Stimulated activated CD4-positive, alpha-beta T cell treated with anti-CD3 and anti-CD28 coated beads, TNF-alpha, amount 100 ng/mL, for 1 hour (primary cell): Measurements from ENCODE around the gene MCOLN3.

Experiments used
- DNase-seq, 3 donors: peaks; one replicate each; pipeline ENCODE4 v3.0.0-alpha.2; 2020; ENCODE audit warnings: low read depth in 3 of 3, low spot score in 1 of 3

The MCOLN3 gene

GRCh38 chr1:85048296-85049064 lies at the start of gene MCOLN3:
Gene MCOLN3, minus strand, starts transcription at chr1:85048500. Its CDS starts 3,140 bp downstream, at chr1:85045360.
- DNase-seq: peak in 1 of 3 donors; percentile 17

- no peak for DNase-seq
Measured at GRCh38 chr1:85093644-85094043, 45.3 kb upstream of the MCOLN3 start.

GRCh38 chr1:85091671-85092280 lies 43.5 kb upstream of the MCOLN3 start:
- no peak for DNase-seq

DNA sequence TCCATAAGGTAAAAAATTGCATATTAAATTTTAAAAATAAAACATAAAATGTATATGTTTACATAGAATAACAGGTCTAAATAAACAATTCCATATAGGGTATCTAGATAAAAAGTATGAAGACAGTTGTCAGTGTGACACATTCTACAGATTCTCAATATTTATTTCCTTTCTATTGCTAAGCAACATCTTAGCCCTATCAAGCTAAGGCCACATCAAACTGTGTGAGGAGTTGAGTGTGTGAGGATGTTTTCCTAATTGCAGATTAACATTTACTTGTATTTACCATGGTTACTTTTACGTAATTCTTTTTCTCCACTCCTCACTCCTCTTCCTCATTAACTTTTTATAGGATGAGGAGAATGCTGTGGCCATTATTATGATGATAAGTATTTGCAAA lies 41.9 kb upstream of the MCOLN3 start:
- DNase-seq: no peak

GRCh38 chr1:85089203-85089602 lies 40.9 kb upstream of the MCOLN3 start:
- DNase-seq: no peak

- DNase-seq: no peak
Measured at GRCh38 chr1:85088408-85088784, 40.1 kb upstream of the MCOLN3 start.

- DNase-seq: no peak
Measured at GRCh38 chr1:85087659-85088407, 39.5 kb upstream of the MCOLN3 start.

- DNase-seq: no peak
Measured at GRCh38 chr1:85085417-85085816, 37.1 kb upstream of the MCOLN3 start.

DNA sequence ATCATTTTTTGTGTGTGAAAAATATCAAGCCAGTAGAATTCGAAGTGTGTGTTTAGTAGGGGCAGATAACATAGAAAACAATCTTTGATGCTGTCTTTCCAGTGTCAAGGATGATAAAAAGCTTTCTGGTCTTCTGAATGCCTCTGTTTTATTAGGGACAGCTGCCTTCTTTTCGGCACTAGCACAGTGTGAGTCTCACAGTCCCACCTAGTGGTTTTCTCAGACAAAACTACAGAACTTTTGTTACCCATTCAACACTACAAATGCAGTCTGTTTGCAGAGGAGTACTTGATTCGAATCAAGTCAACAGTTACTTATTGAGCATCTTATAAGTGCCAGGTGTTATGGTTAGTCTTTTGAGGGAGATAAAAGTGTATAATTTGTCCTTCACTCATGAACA lies 30.6 kb upstream of the MCOLN3 start:
- DNase-seq: no peak

- DNase-seq: no peak
Measured at GRCh38 chr1:85074365-85074964, 26.2 kb upstream of the MCOLN3 start.

- no peak for DNase-seq
Measured at GRCh38 chr1:85070972-85071492, 22.7 kb upstream of the MCOLN3 start.

DNA sequence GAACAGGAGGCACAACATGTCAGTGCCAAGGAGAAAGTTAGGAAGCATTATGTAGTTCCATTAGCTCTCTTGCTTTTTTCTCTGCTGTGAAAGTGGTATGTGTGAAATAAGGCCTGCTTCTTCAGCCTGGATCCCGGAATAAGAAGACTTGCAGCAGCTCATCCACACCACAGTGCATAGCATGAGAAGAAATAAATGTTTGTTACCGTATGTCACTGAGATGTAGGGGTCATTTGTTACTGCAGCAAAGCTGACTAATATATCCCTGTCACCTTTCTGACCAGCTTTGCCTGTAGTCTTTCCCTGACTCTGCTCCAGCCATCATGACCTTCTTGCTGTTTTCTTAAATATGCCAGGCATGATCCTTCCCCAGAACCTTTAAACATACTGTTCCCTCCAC lies 20.5 kb upstream of the MCOLN3 start:
- DNase-seq: no peak

DNA sequence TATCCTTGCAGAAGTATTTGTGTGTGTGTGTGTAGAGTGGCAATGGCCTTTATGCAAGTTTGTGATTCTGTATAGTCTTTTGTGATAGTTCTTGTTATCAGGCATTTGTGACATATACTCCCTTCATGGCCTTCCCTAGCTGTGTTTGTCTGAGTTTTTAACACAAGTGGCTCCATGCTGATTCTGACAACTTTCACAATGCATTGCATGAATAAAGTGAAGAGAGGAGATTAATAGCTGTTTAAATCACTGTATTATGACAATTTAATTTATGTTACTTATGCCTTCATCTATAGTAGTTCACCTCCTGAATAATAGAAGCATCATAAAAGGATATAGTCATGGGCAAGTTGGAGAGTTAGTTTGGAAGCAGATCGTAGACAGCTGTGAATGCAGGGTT lies 17.2 kb upstream of the MCOLN3 start:
- no peak for DNase-seq

DNA sequence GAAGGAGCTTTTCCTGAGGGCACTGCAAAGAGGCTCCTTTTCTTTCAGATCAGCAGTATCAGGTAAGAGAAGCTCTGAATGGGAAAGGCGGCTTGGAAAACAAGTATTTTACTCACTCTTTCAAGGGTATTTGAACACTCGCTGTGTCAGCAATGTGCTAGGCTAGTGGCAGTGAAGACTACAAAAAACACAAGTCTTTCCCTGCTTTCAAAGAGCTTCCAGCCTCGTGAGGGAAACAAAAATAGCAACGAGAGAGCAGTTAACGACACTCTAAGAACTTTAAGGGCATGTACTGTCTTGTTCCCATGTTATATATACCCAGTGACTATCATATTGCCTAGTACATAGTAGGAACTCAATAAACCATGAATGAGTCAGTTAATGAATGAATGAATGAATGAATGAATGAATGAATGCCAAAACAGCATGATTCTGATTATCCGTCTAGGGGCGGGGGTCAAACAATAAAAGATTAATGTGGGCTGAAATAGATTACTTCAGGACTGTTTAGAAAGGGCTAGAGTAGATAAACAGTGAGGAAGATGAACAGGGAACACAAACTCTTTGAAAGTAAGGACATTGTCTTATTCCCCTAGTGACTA lies 14.2 kb upstream of the MCOLN3 start:
- DNase-seq: no peak

- peak; percentile 38 to 68 (median 68) for DNase-seq
Measured at GRCh38 chr1:85061711-85062424, 13.6 kb upstream of the MCOLN3 start.

- DNase-seq: no peak
Measured at GRCh38 chr1:85060038-85060437, 11.7 kb upstream of the MCOLN3 start.

- DNase-seq: no peak
Measured at GRCh38 chr1:85059563-85059962, 11.3 kb upstream of the MCOLN3 start.

DNA sequence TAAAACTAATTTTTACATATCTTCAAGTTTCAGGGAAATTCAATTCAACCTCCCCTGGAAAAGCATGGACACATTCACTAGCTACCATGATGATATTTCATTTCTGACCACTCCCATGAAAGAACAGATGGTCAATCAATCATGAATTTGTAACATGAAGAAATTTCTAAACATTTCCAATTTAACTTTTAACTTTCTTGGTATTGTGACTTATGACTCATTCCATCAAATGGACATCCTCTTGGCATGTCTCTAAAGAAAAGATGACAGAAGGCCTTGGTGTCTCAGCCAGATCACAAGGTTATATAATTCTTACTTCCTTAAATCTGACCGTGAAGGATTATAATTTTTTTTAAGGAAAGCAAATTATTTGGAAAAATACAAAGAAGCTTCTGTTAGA lies 10.5 kb upstream of the MCOLN3 start:
- no peak for DNase-seq

DNA sequence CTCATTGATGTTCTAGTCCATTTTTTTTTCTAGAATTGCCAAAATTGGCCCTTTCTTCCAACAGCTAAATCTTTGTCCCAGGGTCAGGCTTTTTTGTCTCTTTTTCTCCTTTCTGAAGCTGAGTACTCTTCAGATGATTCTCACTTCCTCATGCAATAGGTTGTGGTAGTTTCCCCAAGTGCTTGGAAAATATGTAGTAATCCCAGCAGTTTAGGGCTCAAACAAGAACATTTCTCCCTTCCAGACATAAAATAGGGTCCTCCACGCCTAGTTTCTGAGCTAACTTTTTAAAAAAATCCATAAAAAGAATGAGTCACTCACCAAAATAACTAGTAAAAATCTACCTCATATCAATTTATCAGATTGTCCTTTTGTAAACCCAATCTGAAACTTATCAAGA lies 10.0 kb upstream of the MCOLN3 start:
- no peak for DNase-seq

- no peak for DNase-seq
Measured at GRCh38 chr1:85054664-85055063, 6.4 kb upstream of the MCOLN3 start.
